ENCODE results near the gene DNAJB1. TPM values are rescaled to one million over a fixed set of nuclear protein-coding genes. Genes with fewer than 3 reads are reported as not detected.

DNAJB1 gene
- total RNA-seq, 4 donors from 2014 or later, result 67.5 to 669 (median 116) TPM

- ATAC-seq (ENCODE audit: low FRiP score) (no peak), DNase-seq (ENCODE audit: low spot score) (no peak)
- no peak for TF ChIP-seq CTCF (IDR thresholded peaks at IDR 0.05)
Measured at GRCh38 chr19:14477418-14478112, 40.6 kb downstream of the DNAJB1 start.

- ATAC-seq (ENCODE audit: low FRiP score) (no peak), DNase-seq (ENCODE audit: low spot score) (no peak)
- no peak for TF ChIP-seq CTCF (IDR thresholded peaks at IDR 0.05)
Measured at GRCh38 chr19:14476673-14477401, 41.4 kb downstream of the DNAJB1 start.

GRCh38 chr19:14476327-14476672 lies 41.9 kb downstream of the DNAJB1 start:
- DNase-seq (ENCODE audit: low spot score) (no peak), ATAC-seq (ENCODE audit: low FRiP score) (no peak)
- TF ChIP-seq CTCF (IDR thresholded peaks at IDR 0.05), result no peak

GRCh38 chr19:14475251-14476073 lies 42.7 kb downstream of the DNAJB1 start, which contains the start of gene PTGER1:
Gene PTGER1 (minus strand): TSS chr19:14475354. CDS start chr19:14474320, 1,034 bp downstream.
- TF ChIP-seq CTCF (IDR thresholded peaks at IDR 0.05), result no peak
- no peak for DNase-seq (ENCODE audit: low spot score)
- no peak for ATAC-seq (ENCODE audit: low FRiP score)

- ATAC-seq (ENCODE audit: low FRiP score), result no peak
- TF ChIP-seq CTCF (IDR thresholded peaks at IDR 0.05), result no peak
- DNase-seq (ENCODE audit: low spot score), result no peak
Measured at GRCh38 chr19:14474827-14475226, 43.4 kb downstream of the DNAJB1 start.

GRCh38 chr19:14473978-14474578 lies 44.1 kb downstream of the DNAJB1 start:
- no peak for TF ChIP-seq CTCF (IDR thresholded peaks at IDR 0.05)
- DNase-seq (ENCODE audit: low spot score), result no peak
- ATAC-seq (ENCODE audit: low FRiP score), result no peak

Data from omental fat pad (tissue), 4 donors.